Measurements from ENCODE around the gene DHODH.
"Not testable (repeated sequence)": the region's sequence is repeated elsewhere in the genome, so short reads cannot be mapped to it uniquely, and the experiment has no call there.

Gene DHODH

GRCh38 chr16:71985262-71985974, 23.1 kb upstream of the DHODH start:
- DNase-seq (ENCODE audit: low read depth) = no peak
- TF ChIP-seq CTCF (IDR thresholded peaks at IDR 0.05; ENCODE audit: low read depth, low read length) = no peak
- TF ChIP-seq POLR2A (IDR thresholded peaks at IDR 0.05; ENCODE audit: extremely low read depth, insufficient read length) = no peak
- no peak for TF ChIP-seq MAX (IDR thresholded peaks at IDR 0.05; ENCODE audit: low read depth, low read length)
- TF ChIP-seq MYC (IDR thresholded peaks at IDR 0.05; ENCODE audit: low read depth, low read length) = no peak
- no peak overlapping the region for H3K4me3 ChIP-seq (ENCODE audit: low read depth, low read length)

- TF ChIP-seq MAX (IDR thresholded peaks at IDR 0.05; ENCODE audit: low read depth, low read length) = no peak
- no peak for TF ChIP-seq POLR2A (IDR thresholded peaks at IDR 0.05; ENCODE audit: extremely low read depth, insufficient read length)
- TF ChIP-seq CTCF (IDR thresholded peaks at IDR 0.05; ENCODE audit: low read depth, low read length) = no peak
- no peak for TF ChIP-seq MYC (IDR thresholded peaks at IDR 0.05; ENCODE audit: low read depth, low read length)
- DNase-seq (ENCODE audit: low read depth) = no peak
- H3K4me3 ChIP-seq (ENCODE audit: low read depth, low read length) = no peak overlapping the region
These were observed 22.4 kb upstream of the DHODH start for GRCh38 chr16:71986131-71986530.

GRCh38 chr16:71995038-71995437, 13.5 kb upstream of the DHODH start:
- no peak overlapping the region for H3K4me3 ChIP-seq (ENCODE audit: low read depth, low read length)
- no peak for TF ChIP-seq CTCF (IDR thresholded peaks at IDR 0.05; ENCODE audit: low read depth, low read length)
- no peak for TF ChIP-seq MYC (IDR thresholded peaks at IDR 0.05; ENCODE audit: low read depth, low read length)
- TF ChIP-seq POLR2A (IDR thresholded peaks at IDR 0.05; ENCODE audit: extremely low read depth, insufficient read length) = no peak
- TF ChIP-seq MAX (IDR thresholded peaks at IDR 0.05; ENCODE audit: low read depth, low read length) = no peak

GRCh38 chr16:71997578-71997977, 11.0 kb upstream of the DHODH start:
- not testable (repeated sequence) for H3K4me3 ChIP-seq (ENCODE audit: low read depth, low read length); DNase-seq (ENCODE audit: low read depth)

More at GRCh38 chr16:71995038-71995437, 13.5 kb upstream of the DHODH start:
- DNase-seq (ENCODE audit: low read depth) = no peak

- TF ChIP-seq MYC (IDR thresholded peaks at IDR 0.05; ENCODE audit: low read depth, low read length) = no peak
- TF ChIP-seq POLR2A (IDR thresholded peaks at IDR 0.05; ENCODE audit: extremely low read depth, insufficient read length) = no peak
- TF ChIP-seq CTCF (IDR thresholded peaks at IDR 0.05; ENCODE audit: low read depth, low read length) = no peak
- TF ChIP-seq MAX (IDR thresholded peaks at IDR 0.05; ENCODE audit: low read depth, low read length) = no peak
- no peak for DNase-seq (ENCODE audit: low read depth)
- H3K4me3 ChIP-seq (ENCODE audit: low read depth, low read length) = no peak overlapping the region
These were observed 7.2 kb upstream of the DHODH start for GRCh38 chr16:72001180-72001874.

- H3K4me3 ChIP-seq (ENCODE audit: low read depth, low read length) = no peak overlapping the region
- DNase-seq (ENCODE audit: low read depth) = no peak
- no peak for TF ChIP-seq POLR2A (IDR thresholded peaks at IDR 0.05; ENCODE audit: extremely low read depth, insufficient read length)
- TF ChIP-seq MAX (IDR thresholded peaks at IDR 0.05; ENCODE audit: low read depth, low read length) = no peak
- no peak for TF ChIP-seq CTCF (IDR thresholded peaks at IDR 0.05; ENCODE audit: low read depth, low read length)
- no peak for TF ChIP-seq MYC (IDR thresholded peaks at IDR 0.05; ENCODE audit: low read depth, low read length)
These were observed 5.9 kb upstream of the DHODH start for GRCh38 chr16:72002619-72003018.

- peak overlapping the region; percentile 40 for H3K4me3 ChIP-seq (ENCODE audit: low read depth, low read length)
These were observed 500 bp upstream of the DHODH start for GRCh38 chr16:72008065-72008423.

More at GRCh38 chr16:72008065-72008423, 500 bp upstream of the DHODH start:
- DNase-seq (ENCODE audit: low read depth) = not testable (repeated sequence)

All from NB4 (cell line).